ENCODE measurements around the gene SIRT5.

SIRT5 gene

DNA sequence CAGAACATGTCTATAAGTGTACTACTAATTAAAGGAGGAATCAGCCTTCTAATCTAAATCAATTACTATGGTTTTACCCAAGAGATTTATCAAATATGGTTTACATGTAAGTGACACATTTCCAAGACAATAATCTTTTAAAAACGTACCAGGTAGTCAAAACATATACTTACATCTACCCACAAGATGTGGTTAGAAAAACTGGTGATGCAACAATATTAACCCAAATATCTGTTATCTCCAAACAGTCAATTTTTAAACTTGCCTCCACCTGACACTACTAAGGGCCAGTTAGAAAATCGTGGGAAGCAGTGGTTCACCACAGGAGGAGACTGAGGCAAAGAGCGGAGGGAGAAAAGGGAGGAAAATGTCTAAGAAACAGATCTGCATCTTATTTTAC is 68.7 kb downstream of the SIRT5 start:
- Histone ChIP-seq H3K27me3 (ENCODE audit: insufficient read depth, low read length) (no peaks in the 10 kb centered on the region), H3K9me3 (ENCODE audit: insufficient read depth, low read depth, low read length) (no peaks in the 10 kb centered on the region), H3K4me3 (ENCODE audit: low read length) (no peak overlapping the region), H3K4me1 (ENCODE audit: insufficient read depth, low read length) (peaks cover 4% of the 10 kb centered on the region; the same call in 1 of the 2 replicates), H3K9ac (ENCODE audit: low read depth, low read length) (no peak overlapping the region), H3K36me3 (ENCODE audit: insufficient read depth, low read depth, low read length) (peaks cover 29% of the 10 kb centered on the region), H3K27ac (ENCODE audit: low read length) (no peak overlapping the region)

GRCh38 chr6:13648850-13649249 is 74.4 kb downstream of the SIRT5 start:
- Histone ChIP-seq H3K4me3 (ENCODE audit: low read length) (no peak overlapping the region), H3K36me3 (ENCODE audit: insufficient read depth, low read depth, low read length) (peaks cover 11% of the 10 kb centered on the region; the same call in 1 of the 2 replicates), H3K9me3 (ENCODE audit: insufficient read depth, low read depth, low read length) (no peaks in the 10 kb centered on the region), H3K27ac (ENCODE audit: low read length) (no peak overlapping the region), H3K9ac (ENCODE audit: low read depth, low read length) (no peak overlapping the region), H3K4me1 (ENCODE audit: insufficient read depth, low read length) (no peaks in the 10 kb centered on the region), H3K27me3 (ENCODE audit: insufficient read depth, low read length) (no peaks in the 10 kb centered on the region)

DNA sequence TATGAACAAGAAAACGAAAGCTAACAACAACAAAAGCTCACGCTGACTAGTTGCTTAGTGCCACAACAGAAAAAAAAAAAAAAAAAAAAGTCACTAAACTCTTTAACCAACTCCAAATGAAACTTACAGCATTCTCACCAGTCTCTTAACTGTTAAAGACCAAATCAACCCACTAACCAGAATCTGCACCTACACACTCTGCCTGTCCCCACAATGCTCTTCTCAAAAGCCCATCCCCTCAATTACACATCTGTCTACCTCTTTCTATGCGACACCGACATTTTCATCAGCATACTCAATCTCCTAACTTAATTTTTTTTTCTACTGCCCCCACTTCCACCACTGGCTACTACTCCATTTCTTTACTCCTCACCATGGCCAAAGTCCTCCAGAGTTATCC is 75.0 kb downstream of the SIRT5 start:
- peaks cover 6% of the 10 kb centered on the region; the same call in 1 of the 2 replicates for H3K36me3 ChIP-seq (ENCODE audit: insufficient read depth, low read depth, low read length)
- H3K27me3 ChIP-seq (ENCODE audit: insufficient read depth, low read length), result no peaks in the 10 kb centered on the region
- H3K9ac ChIP-seq (ENCODE audit: low read depth, low read length), result no peak overlapping the region
- H3K27ac ChIP-seq (ENCODE audit: low read length), result no peak overlapping the region
- no peaks in the 10 kb centered on the region for H3K9me3 ChIP-seq (ENCODE audit: insufficient read depth, low read depth, low read length)
- H3K4me1 ChIP-seq (ENCODE audit: insufficient read depth, low read length), result no peaks in the 10 kb centered on the region
- no peak overlapping the region for H3K4me3 ChIP-seq (ENCODE audit: low read length)

- Histone ChIP-seq H3K36me3 (ENCODE audit: insufficient read depth, low read depth, low read length) (peaks cover 7% of the 10 kb centered on the region; the same call in 1 of the 2 replicates), H3K4me3 (ENCODE audit: low read length) (no peak overlapping the region), H3K27ac (ENCODE audit: low read length) (no peak overlapping the region), H3K9me3 (ENCODE audit: insufficient read depth, low read depth, low read length) (no peaks in the 10 kb centered on the region), H3K4me1 (ENCODE audit: insufficient read depth, low read length) (peaks cover 4% of the 10 kb centered on the region; the same call in 1 of the 2 replicates), H3K27me3 (ENCODE audit: insufficient read depth, low read length) (no peaks in the 10 kb centered on the region), H3K9ac (ENCODE audit: low read depth, low read length) (no peak overlapping the region)
These were observed 78.9 kb downstream of the SIRT5 start for GRCh38 chr6:13653296-13653695.

DNA sequence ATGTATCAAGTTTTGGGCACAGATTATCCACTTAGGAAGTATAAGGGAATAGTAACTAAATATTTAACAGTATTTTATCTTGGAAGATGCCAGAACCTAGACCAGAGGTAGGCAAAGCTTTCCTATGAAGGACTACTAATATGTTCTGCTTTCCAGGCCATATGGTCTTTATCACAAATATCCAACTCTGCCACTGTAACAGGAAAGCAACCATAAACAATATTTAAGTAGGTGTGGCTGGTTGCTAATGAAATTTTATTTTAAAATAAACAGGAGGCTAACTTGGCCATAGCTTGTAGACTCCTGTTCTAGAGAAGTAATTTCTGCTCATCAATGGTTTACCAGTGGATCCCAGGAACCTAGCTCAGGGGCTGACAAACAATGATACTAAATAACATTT is 80.1 kb downstream of the SIRT5 start:
- H3K4me1 ChIP-seq (ENCODE audit: insufficient read depth, low read length), result peaks cover 4% of the 10 kb centered on the region; the same call in 1 of the 2 replicates
- H3K27me3 ChIP-seq (ENCODE audit: insufficient read depth, low read length), result no peaks in the 10 kb centered on the region
- peaks cover 7% of the 10 kb centered on the region; the same call in 1 of the 2 replicates for H3K36me3 ChIP-seq (ENCODE audit: insufficient read depth, low read depth, low read length)
- H3K4me3 ChIP-seq (ENCODE audit: low read length), result no peak overlapping the region
- H3K9me3 ChIP-seq (ENCODE audit: insufficient read depth, low read depth, low read length), result no peaks in the 10 kb centered on the region
- no peak overlapping the region for H3K27ac ChIP-seq (ENCODE audit: low read length)
- no peak overlapping the region for H3K9ac ChIP-seq (ENCODE audit: low read depth, low read length)

DNA sequence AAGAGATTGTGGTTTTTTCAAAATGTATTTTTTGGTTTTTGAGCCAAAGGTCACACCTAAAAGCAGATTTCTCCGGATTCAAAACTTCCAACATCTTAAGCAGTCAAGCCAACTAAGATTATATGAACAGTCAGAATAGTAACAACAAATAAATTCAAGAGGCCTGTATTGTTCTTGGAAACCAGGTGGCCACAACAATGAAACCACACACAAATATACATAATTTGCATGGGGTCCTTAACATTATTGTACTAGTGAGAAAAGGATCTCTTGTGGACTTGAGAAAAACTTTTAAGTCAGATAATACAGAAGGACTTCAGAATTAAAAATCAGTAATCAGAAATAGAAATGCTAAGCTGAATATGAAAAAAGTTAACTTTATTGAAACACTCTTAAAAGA is 81.3 kb downstream of the SIRT5 start:
- Histone ChIP-seq H3K36me3 (ENCODE audit: insufficient read depth, low read depth, low read length) (peaks cover 7% of the 10 kb centered on the region; the same call in 1 of the 2 replicates), H3K9me3 (ENCODE audit: insufficient read depth, low read depth, low read length) (no peaks in the 10 kb centered on the region), H3K9ac (ENCODE audit: low read depth, low read length) (no peak overlapping the region), H3K27me3 (ENCODE audit: insufficient read depth, low read length) (no peaks in the 10 kb centered on the region), H3K4me3 (ENCODE audit: low read length) (no peak overlapping the region), H3K4me1 (ENCODE audit: insufficient read depth, low read length) (peaks cover 4% of the 10 kb centered on the region; the same call in 1 of the 2 replicates), H3K27ac (ENCODE audit: low read length) (no peak overlapping the region)

GRCh38 chr6:13660273-13660672 is 85.9 kb downstream of the SIRT5 start:
- Histone ChIP-seq H3K27ac (ENCODE audit: low read length) (no peak overlapping the region), H3K4me3 (ENCODE audit: low read length) (no peak overlapping the region), H3K36me3 (ENCODE audit: insufficient read depth, low read depth, low read length) (no peaks in the 10 kb centered on the region), H3K9me3 (ENCODE audit: insufficient read depth, low read depth, low read length) (no peaks in the 10 kb centered on the region), H3K27me3 (ENCODE audit: insufficient read depth, low read length) (no peaks in the 10 kb centered on the region), H3K4me1 (ENCODE audit: insufficient read depth, low read length) (peaks cover 19% of the 10 kb centered on the region; the same call in 1 of the 2 replicates), H3K9ac (ENCODE audit: low read depth, low read length) (no peak overlapping the region)

DNA sequence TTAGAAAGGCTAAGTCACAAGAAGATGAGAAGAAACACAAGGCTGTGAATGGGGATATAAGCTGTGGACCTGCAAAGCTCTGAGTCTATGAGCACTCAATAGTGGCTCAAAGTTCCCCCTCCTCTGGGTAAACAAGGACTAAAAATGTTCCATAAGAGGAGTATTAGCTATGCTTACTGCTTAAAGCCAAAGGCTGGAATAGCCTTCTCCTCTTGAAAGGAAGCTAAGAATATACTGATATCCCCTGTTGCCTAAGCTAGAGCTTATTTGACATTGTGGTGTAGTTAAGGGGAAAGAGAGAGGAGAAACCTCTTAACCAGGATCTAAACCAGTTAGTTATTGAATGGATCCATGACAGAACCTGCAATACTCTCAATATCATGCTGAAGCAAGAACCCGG is 86.5 kb downstream of the SIRT5 start:
- Histone ChIP-seq H3K9ac (ENCODE audit: low read depth, low read length) (no peak overlapping the region), H3K27ac (ENCODE audit: low read length) (no peak overlapping the region), H3K4me1 (ENCODE audit: insufficient read depth, low read length) (peaks cover 16% of the 10 kb centered on the region; the same call in 1 of the 2 replicates), H3K4me3 (ENCODE audit: low read length) (no peak overlapping the region), H3K27me3 (ENCODE audit: insufficient read depth, low read length) (no peaks in the 10 kb centered on the region), H3K9me3 (ENCODE audit: insufficient read depth, low read depth, low read length) (no peaks in the 10 kb centered on the region), H3K36me3 (ENCODE audit: insufficient read depth, low read depth, low read length) (no peaks in the 10 kb centered on the region)

DNA sequence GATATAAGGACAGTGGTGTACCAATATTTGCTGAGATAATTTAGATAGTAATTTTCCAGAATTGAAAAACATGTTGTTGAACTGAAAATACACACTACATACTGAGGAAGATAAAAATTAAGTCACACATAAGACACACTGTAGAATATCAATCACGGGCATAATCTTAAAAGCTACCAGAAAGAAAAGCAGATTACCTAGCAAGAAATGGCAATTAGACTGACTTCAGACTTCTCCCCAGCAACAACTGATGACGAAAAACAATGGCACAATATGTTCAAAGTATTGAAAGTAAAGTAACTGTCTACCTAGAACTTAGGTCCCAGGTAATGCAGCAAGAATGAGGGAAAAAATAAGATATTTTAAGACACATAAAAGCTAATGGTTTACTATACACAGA is 87.2 kb downstream of the SIRT5 start:
- H3K27me3 ChIP-seq (ENCODE audit: insufficient read depth, low read length), result no peaks in the 10 kb centered on the region
- H3K4me3 ChIP-seq (ENCODE audit: low read length), result no peak overlapping the region
- no peak overlapping the region for H3K9ac ChIP-seq (ENCODE audit: low read depth, low read length)
- no peaks in the 10 kb centered on the region for H3K9me3 ChIP-seq (ENCODE audit: insufficient read depth, low read depth, low read length)
- H3K36me3 ChIP-seq (ENCODE audit: insufficient read depth, low read depth, low read length), result no peaks in the 10 kb centered on the region
- peaks cover 14% of the 10 kb centered on the region; the same call in 1 of the 2 replicates for H3K4me1 ChIP-seq (ENCODE audit: insufficient read depth, low read length)
- no peak overlapping the region for H3K27ac ChIP-seq (ENCODE audit: low read length)

GRCh38 chr6:13662651-13663334 is 88.4 kb downstream of the SIRT5 start:
- peaks cover 14% of the 10 kb centered on the region; the same call in 1 of the 2 replicates for H3K4me1 ChIP-seq (ENCODE audit: insufficient read depth, low read length)
- no peaks in the 10 kb centered on the region for H3K9me3 ChIP-seq (ENCODE audit: insufficient read depth, low read depth, low read length)
- H3K27ac ChIP-seq (ENCODE audit: low read length), result no peak overlapping the region

GRCh38 chr6:13663986-13664385 is 89.6 kb downstream of the SIRT5 start:
- no peak overlapping the region for H3K4me3 ChIP-seq (ENCODE audit: low read length)
- no peaks in the 10 kb centered on the region for H3K27me3 ChIP-seq (ENCODE audit: insufficient read depth, low read length)
- no peaks in the 10 kb centered on the region for H3K36me3 ChIP-seq (ENCODE audit: insufficient read depth, low read depth, low read length)
- H3K27ac ChIP-seq (ENCODE audit: low read length), result no peak overlapping the region
- H3K9me3 ChIP-seq (ENCODE audit: insufficient read depth, low read depth, low read length), result no peaks in the 10 kb centered on the region
- H3K9ac ChIP-seq (ENCODE audit: low read depth, low read length), result no peak overlapping the region
- peaks cover 14% of the 10 kb centered on the region; the same call in 1 of the 2 replicates for H3K4me1 ChIP-seq (ENCODE audit: insufficient read depth, low read length)

More at GRCh38 chr6:13662651-13663334, 88.4 kb downstream of the SIRT5 start:
- no peak overlapping the region for H3K9ac ChIP-seq (ENCODE audit: low read depth, low read length)
- no peaks in the 10 kb centered on the region for H3K36me3 ChIP-seq (ENCODE audit: insufficient read depth, low read depth, low read length)
- H3K27me3 ChIP-seq (ENCODE audit: insufficient read depth, low read length), result no peaks in the 10 kb centered on the region
- H3K4me3 ChIP-seq (ENCODE audit: low read length), result no peak overlapping the region
